GM18519 (cell line): ENCODE results near the gene FAM9B.
"Not testable (repeated sequence)": the region's sequence is repeated elsewhere in the genome, so short reads cannot be mapped to it uniquely, and the experiment has no call there.

Experiments used
- ATAC-seq: cut with Tn5 transposase; IDR thresholded peaks from one replicate; pipeline ENCODE4 v1.9.1; 2021; ENCODE audit warnings: mild to moderate bottlenecking, moderate library complexity; ENCODE audit not compliant: unreplicated experiment, low FRiP score

The FAM9B gene

GRCh38 chrX:9033989-9034388 is at the start of gene FAM9B:
Gene FAM9B, minus strand, starts transcription at chrX:9034127. Its CDS starts 1,141 bp downstream, at chrX:9032986.
- no peak for ATAC-seq

GRCh38 chrX:9081271-9081670 is 47.3 kb upstream of the FAM9B start:
- ATAC-seq = no peak

- no peak for ATAC-seq
Measured at GRCh38 chrX:9074326-9074725, 40.4 kb upstream of the FAM9B start.

GRCh38 chrX:9072281-9072680 is 38.4 kb upstream of the FAM9B start:
- no peak for ATAC-seq

GRCh38 chrX:9071031-9071650 is 37.2 kb upstream of the FAM9B start:
- ATAC-seq = no peak

- ATAC-seq = no peak
Measured at GRCh38 chrX:9069573-9069972, 35.6 kb upstream of the FAM9B start.

- ATAC-seq = no peak
Measured at GRCh38 chrX:9064694-9065093, 30.8 kb upstream of the FAM9B start.

- no peak for ATAC-seq
Measured at GRCh38 chrX:9062641-9063040, 28.7 kb upstream of the FAM9B start.

- ATAC-seq = no peak
Measured at GRCh38 chrX:9055354-9055753, 21.4 kb upstream of the FAM9B start.

GRCh38 chrX:9052081-9052480 is 18.2 kb upstream of the FAM9B start:
- no peak for ATAC-seq

GRCh38 chrX:9050331-9050730 is 16.4 kb upstream of the FAM9B start:
- ATAC-seq = no peak

- no peak for ATAC-seq
Measured at GRCh38 chrX:9048801-9049200, 14.9 kb upstream of the FAM9B start.

GRCh38 chrX:9038244-9038643 is 4.3 kb upstream of the FAM9B start:
- ATAC-seq = no peak

GRCh38 chrX:9037296-9037695 is 3.4 kb upstream of the FAM9B start:
- no peak for ATAC-seq

GRCh38 chrX:9033586-9033985 is 341 bp downstream of the FAM9B start:
- ATAC-seq = no peak

- no peak for ATAC-seq
Measured at GRCh38 chrX:9033179-9033578, 748 bp downstream of the FAM9B start.

- no peak for ATAC-seq
Measured at GRCh38 chrX:9023293-9023692, 10.6 kb downstream of the FAM9B start.

GRCh38 chrX:9019151-9019550 is 14.8 kb downstream of the FAM9B start:
- ATAC-seq = no peak

GRCh38 chrX:9018332-9018731 is 15.6 kb downstream of the FAM9B start:
- ATAC-seq = not testable (repeated sequence)

- ATAC-seq = no peak
Measured at GRCh38 chrX:9003041-9003440, 30.9 kb downstream of the FAM9B start.

- ATAC-seq = no peak
Measured at GRCh38 chrX:8988446-8988845, 45.5 kb downstream of the FAM9B start.

- ATAC-seq = no peak
Measured at GRCh38 chrX:8987672-8988250, 46.2 kb downstream of the FAM9B start.

- ATAC-seq = no peak
Measured at GRCh38 chrX:8984231-8984630, 49.7 kb downstream of the FAM9B start.
